Muscle of leg (tissue), 11 donors: Measurements from ENCODE around the gene GNMT. TPM values are rescaled to one million over a fixed set of nuclear protein-coding genes. Genes with fewer than 3 reads are reported as not detected.

Experiments
- DNase-seq: peaks from one replicate; pipeline ENCODE4 v3.0.0; 2013
- H3K27ac ChIP-seq: one replicate; pipeline ENCODE4 v1.5.1; 2013; ENCODE audit warnings: mild to moderate bottlenecking, low read length, control low read depth
- H3K27me3 ChIP-seq: one replicate; pipeline ENCODE4 v1.6.1; 2013; ENCODE audit warnings: low read length; ENCODE audit not compliant: control insufficient read depth, insufficient read depth
- H3K36me3 ChIP-seq: one replicate; pipeline ENCODE4 v1.6.1; 2013; ENCODE audit warnings: low read length; ENCODE audit not compliant: control insufficient read depth, insufficient read depth
- H3K4me1 ChIP-seq: one replicate; pipeline ENCODE4 v1.6.1; 2013; ENCODE audit warnings: low read length; ENCODE audit not compliant: control insufficient read depth, insufficient read depth
- H3K4me3 ChIP-seq: one replicate; pipeline ENCODE4 v1.5.1; 2013; ENCODE audit warnings: low read length, control low read depth
- H3K9me3 ChIP-seq: replicated peaks from 2 replicates; pipeline ENCODE4 v1.6.1; 2013; ENCODE audit warnings: low read depth, low read length; ENCODE audit not compliant: control insufficient read depth
- WGBS: methylation state at CpG from one replicate; pipeline ENCODE4 v1.1.5; 2013; ENCODE audit warnings: missing lambda C conversion rate; ENCODE audit not compliant: insufficient coverage; 5-methylcytosine and 5-hydroxymethylcytosine counted together
- polyA plus RNA-seq, 8 donors: library from polyadenylated mRNA; unstranded; fragments of 120-200 nt; gene quantifications; one replicate each; pipeline versions ENCODE4 v1.2.1 to v1.2.3, GENCODE V29; 2013; ENCODE audit warnings: inconsistent platforms in 1 of 8, low replicate concordance in 1 of 8; ENCODE audit not compliant: insufficient read length in 8 of 8, insufficient read depth in 1 of 8
- total RNA-seq: library from RNA; stranded (reverse); fragments of 120-200 nt; gene quantifications from one replicate; pipeline ENCODE4 v1.2.4, GENCODE V29; 2013

The GNMT gene
- total and polyA plus RNA-seq, 9 donors = 0.10 to 1.0 (median 0.42) TPM

DNA sequence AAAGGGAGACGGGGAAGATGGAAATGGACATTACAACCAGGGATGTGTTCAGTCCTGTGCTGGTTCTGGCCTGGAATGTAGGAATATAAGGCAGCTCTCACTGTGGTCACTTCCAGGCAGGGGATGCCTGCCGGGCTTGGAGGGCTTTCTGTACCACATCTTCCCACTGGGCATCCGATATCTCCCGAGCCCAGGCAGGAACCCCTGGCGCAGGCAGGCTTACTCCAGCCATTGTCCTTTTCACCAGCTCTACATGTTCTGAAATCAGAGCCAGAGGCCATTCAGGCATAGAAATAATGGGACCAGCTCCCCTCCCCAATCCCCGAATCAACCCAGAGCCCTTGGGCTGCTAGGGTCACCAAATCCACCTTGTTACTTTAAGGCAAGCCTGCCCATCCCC lies 51.8 kb downstream of the GNMT start:
- Histone ChIP-seq H3K36me3 (peaks cover 61% of the 10 kb centered on the region), H3K9me3 (no peaks in the 10 kb centered on the region), H3K4me3 (no peak overlapping the region), H3K4me1 (peaks cover 38% of the 10 kb centered on the region), H3K27ac (no peak overlapping the region), H3K27me3 (no peaks in the 10 kb centered on the region)
- no peak for DNase-seq
- 81% methylated on average over 6 of the region's 6 CpGs for WGBS

DNA sequence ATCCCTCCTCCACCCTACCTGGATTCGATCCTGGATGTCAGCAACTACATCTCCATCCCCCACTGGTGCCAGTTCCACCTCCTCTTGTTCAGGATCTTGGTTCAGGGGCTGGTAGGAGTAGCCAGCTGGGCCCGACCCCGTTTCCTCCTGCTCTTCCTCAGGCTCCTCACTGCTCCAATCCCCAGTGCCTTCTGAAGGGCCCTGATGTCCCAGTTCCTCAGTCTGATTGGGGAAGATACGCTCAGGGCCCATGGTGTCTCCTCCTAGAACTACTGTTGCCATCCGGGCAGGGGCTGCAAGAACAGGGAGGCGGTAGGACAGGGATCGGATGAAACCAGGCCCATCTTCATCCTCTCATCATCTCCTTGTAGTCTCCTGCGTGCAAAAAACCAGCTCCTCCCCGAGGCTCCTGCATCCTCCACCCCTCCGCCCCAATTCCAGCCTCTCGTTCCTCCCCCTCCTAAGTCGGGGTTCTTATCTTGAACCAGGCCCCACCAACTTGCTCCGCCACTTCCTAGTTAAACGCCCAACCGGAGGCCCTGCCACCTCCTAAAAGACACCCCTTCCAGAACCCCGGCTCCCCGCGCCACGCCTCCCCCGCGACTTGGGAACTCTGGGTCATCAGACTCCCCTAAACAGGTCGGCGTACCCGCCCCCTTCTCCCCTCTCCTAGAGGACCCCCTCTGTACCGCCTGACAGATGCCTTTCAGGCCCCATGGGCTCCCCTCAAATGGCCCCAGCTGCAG lies 52.7 kb downstream of the GNMT start:
- no peak for DNase-seq
- peak overlapping the region; percentile 86 for H3K4me3 ChIP-seq
- under 1% methylated on average over 22 of the region's 25 CpGs for WGBS
- H3K27me3 ChIP-seq = no peaks in the 10 kb centered on the region
- H3K4me1 ChIP-seq = peaks cover 47% of the 10 kb centered on the region
- H3K27ac ChIP-seq = peak overlapping the region; percentile 71
- H3K36me3 ChIP-seq = peaks cover 61% of the 10 kb centered on the region
- H3K9me3 ChIP-seq = no peaks in the 10 kb centered on the region

Other genes starting within 250 kb of the GNMT start
- gene PRPH2, start 238.2 kb upstream of the GNMT start, total RNA-seq = 5.3 TPM
- 1 to 10 TPM; 2.1 to 6.2 (median 4.7) TPM for gene PRPH2, start 238.2 kb upstream of the GNMT start, polyA plus RNA-seq
- gene TBCC, start 214.7 kb upstream of the GNMT start, total RNA-seq = 27.0 TPM
- 10 to 100 TPM; 14.3 to 19.0 (median 16.0) TPM for gene TBCC, start 214.7 kb upstream of the GNMT start, polyA plus RNA-seq
- gene BICRAL, start 178.7 kb upstream of the GNMT start, total RNA-seq = 8.1 TPM
- gene BICRAL, start 178.7 kb upstream of the GNMT start, polyA plus RNA-seq = 10 to 100 TPM in 7 of 8 donors, 1 to 10 TPM in 1; 9.9 to 12.8 (median 10.8) TPM
- gene RPL7L1, start 81.1 kb upstream of the GNMT start, total RNA-seq = 78.6 TPM
- 10 to 100 TPM; 60.7 to 87.9 (median 74.9) TPM for gene RPL7L1, start 81.1 kb upstream of the GNMT start, polyA plus RNA-seq
- gene PTCRA, start 44.7 kb upstream of the GNMT start, total RNA-seq = not detected
- gene PTCRA, start 44.7 kb upstream of the GNMT start, polyA plus RNA-seq = under 1 TPM in 3 of 8 donors, not detected in 5; 0.16 to 0.27 (median 0.25) TPM
- gene CNPY3, start 31.3 kb upstream of the GNMT start, total RNA-seq = 16.8 TPM
- gene CNPY3, start 31.3 kb upstream of the GNMT start, polyA plus RNA-seq = 10 to 100 TPM; 27.3 to 41.6 (median 33.1) TPM
- gene PEX6, start 18.4 kb downstream of the GNMT start, total RNA-seq = 15.5 TPM
- gene PEX6, start 18.4 kb downstream of the GNMT start, polyA plus RNA-seq = 10 to 100 TPM; 13.0 to 28.4 (median 20.8) TPM
- gene PPP2R5D, start 23.8 kb downstream of the GNMT start, total RNA-seq = 34.7 TPM
- gene PPP2R5D, start 23.8 kb downstream of the GNMT start, polyA plus RNA-seq = 10 to 100 TPM; 38.3 to 54.8 (median 46.0) TPM
- gene MEA1, start 53.2 kb downstream of the GNMT start, total RNA-seq = 59.6 TPM
- gene MEA1, start 53.2 kb downstream of the GNMT start, polyA plus RNA-seq = 10 to 100 TPM; 40.4 to 63.4 (median 48.6) TPM
- 211 TPM for gene KLHDC3, start 53.5 kb downstream of the GNMT start, total RNA-seq
- gene KLHDC3, start 53.5 kb downstream of the GNMT start, polyA plus RNA-seq = 100 to 1,000 TPM; 166 to 222 (median 207) TPM
- gene RRP36, start 60.9 kb downstream of the GNMT start, total RNA-seq = 53.1 TPM
- 10 to 100 TPM; 39.8 to 48.5 (median 44.4) TPM for gene RRP36, start 60.9 kb downstream of the GNMT start, polyA plus RNA-seq
- gene CUL7, start 93.1 kb downstream of the GNMT start, total RNA-seq = 36.8 TPM
- 10 to 100 TPM; 35.7 to 49.2 (median 41.6) TPM for gene CUL7, start 93.1 kb downstream of the GNMT start, polyA plus RNA-seq
- 27.6 TPM for gene MRPL2, start 98.7 kb downstream of the GNMT start, total RNA-seq
- gene MRPL2, start 98.7 kb downstream of the GNMT start, polyA plus RNA-seq = 10 to 100 TPM; 39.5 to 55.1 (median 47.5) TPM
- gene KLC4, start 98.9 kb downstream of the GNMT start, total RNA-seq = 21.6 TPM
- 10 to 100 TPM; 19.4 to 36.3 (median 26.1) TPM for gene KLC4, start 98.9 kb downstream of the GNMT start, polyA plus RNA-seq
- 40.2 TPM for gene PTK7, start 115.6 kb downstream of the GNMT start, total RNA-seq
- 100 to 1,000 TPM in 1 of 8 donors, 10 to 100 TPM in 7; 44.1 to 117 (median 79.3) TPM for gene PTK7, start 115.6 kb downstream of the GNMT start, polyA plus RNA-seq
- 21.9 TPM for gene SRF, start 210.5 kb downstream of the GNMT start, total RNA-seq
- gene SRF, start 210.5 kb downstream of the GNMT start, polyA plus RNA-seq = 10 to 100 TPM; 41.3 to 58.5 (median 48.0) TPM
- 16.8 TPM for gene CUL9, start 221.4 kb downstream of the GNMT start, total RNA-seq
- 10 to 100 TPM; 11.8 to 23.9 (median 19.9) TPM for gene CUL9, start 221.4 kb downstream of the GNMT start, polyA plus RNA-seq